Measurements from ENCODE around the gene LYRM1. TPM values are rescaled to one million over a fixed set of nuclear protein-coding genes. Genes with fewer than 3 reads are reported as not detected.

Gene LYRM1
- total RNA-seq, 1 experiment from 2014 or later, result 14.3 TPM

- CTCF ChIA-PET, result no interaction called here
- no peak for DNase-seq (ENCODE audit: low spot score)
- H3K4me1 ChIP-seq (ENCODE audit: insufficient read depth, low read length, poor library complexity, severe bottlenecking), result peaks cover 11% of the 10 kb centered on the region
- intact Hi-C loops (cut with micrococcal nuclease; ENCODE audit: unreplicated experiment), result no loop called here
- no peaks in the 10 kb centered on the region for H3K27me3 ChIP-seq (replicated peaks; ENCODE audit: insufficient read depth, low read depth, low read length, poor library complexity)
- TF ChIP-seq EZH2 (IDR thresholded peaks at IDR 0.05; ENCODE audit: borderline replicate concordance, low read depth, low read length, poor library complexity, severe bottlenecking), result no peak
- no peak for TF ChIP-seq CTCF (conservative IDR thresholded peaks at IDR 0.05; ENCODE audit: low read depth, low read length)
- no peaks in the 10 kb centered on the region for H3K9me3 ChIP-seq (ENCODE audit: low read depth, low read length, poor library complexity, severe bottlenecking)
- no peak overlapping the region for H3K4me3 ChIP-seq (ENCODE audit: low read depth, low read length, poor library complexity, severe bottlenecking)
- no peak overlapping the region for H3K27ac ChIP-seq (ENCODE audit: low read depth, low read length, poor library complexity, severe bottlenecking)
- H3K36me3 ChIP-seq (ENCODE audit: insufficient read depth, low read length, poor library complexity, severe bottlenecking), result no peaks in the 10 kb centered on the region
- POLR2A ChIA-PET (ENCODE audit: low non-redundant PET), result no interaction called here
- BruUV-seq (replicated peaks), result no TSS peak
These were observed 29.3 kb upstream of the LYRM1 start for GRCh38 chr16:20871258-20871657.

- H3K4me1 ChIP-seq (ENCODE audit: insufficient read depth, low read length, poor library complexity, severe bottlenecking), result peaks cover 7% of the 10 kb centered on the region
- H3K9me3 ChIP-seq (ENCODE audit: low read depth, low read length, poor library complexity, severe bottlenecking), result no peaks in the 10 kb centered on the region
- no peak overlapping the region for H3K27ac ChIP-seq (ENCODE audit: low read depth, low read length, poor library complexity, severe bottlenecking)
- intact Hi-C loops (cut with micrococcal nuclease; ENCODE audit: unreplicated experiment), result no loop called here
- no peak overlapping the region for H3K4me3 ChIP-seq (ENCODE audit: low read depth, low read length, poor library complexity, severe bottlenecking)
- CTCF ChIA-PET, result no interaction called here
- H3K36me3 ChIP-seq (ENCODE audit: insufficient read depth, low read length, poor library complexity, severe bottlenecking), result no peaks in the 10 kb centered on the region
- TF ChIP-seq EZH2 (IDR thresholded peaks at IDR 0.05; ENCODE audit: borderline replicate concordance, low read depth, low read length, poor library complexity, severe bottlenecking) (no peak), CTCF (conservative IDR thresholded peaks at IDR 0.05; ENCODE audit: low read depth, low read length) (no peak)
- POLR2A ChIA-PET (ENCODE audit: low non-redundant PET), result no interaction called here
- BruUV-seq (replicated peaks), result no TSS peak
- DNase-seq (ENCODE audit: low spot score), result no peak
- H3K27me3 ChIP-seq (replicated peaks; ENCODE audit: insufficient read depth, low read depth, low read length, poor library complexity), result no peaks in the 10 kb centered on the region
These were observed 28.4 kb upstream of the LYRM1 start for GRCh38 chr16:20871941-20872815.

- intact Hi-C loops (cut with micrococcal nuclease; ENCODE audit: unreplicated experiment), result no loop called here
- Histone ChIP-seq H3K4me1 (ENCODE audit: insufficient read depth, low read length, poor library complexity, severe bottlenecking) (peaks cover 7% of the 10 kb centered on the region), H3K9me3 (ENCODE audit: low read depth, low read length, poor library complexity, severe bottlenecking) (no peaks in the 10 kb centered on the region), H3K36me3 (ENCODE audit: insufficient read depth, low read length, poor library complexity, severe bottlenecking) (no peaks in the 10 kb centered on the region), H3K27ac (ENCODE audit: low read depth, low read length, poor library complexity, severe bottlenecking) (no peak overlapping the region), H3K4me3 (ENCODE audit: low read depth, low read length, poor library complexity, severe bottlenecking) (no peak overlapping the region), H3K27me3 (replicated peaks; ENCODE audit: insufficient read depth, low read depth, low read length, poor library complexity) (no peaks in the 10 kb centered on the region)
- DNase-seq (ENCODE audit: low spot score), result no peak
- ChIA-PET POLR2A (ENCODE audit: low non-redundant PET) (no interaction called here), CTCF (no interaction called here)
- no peak for TF ChIP-seq EZH2 (IDR thresholded peaks at IDR 0.05; ENCODE audit: borderline replicate concordance, low read depth, low read length, poor library complexity, severe bottlenecking)
- TF ChIP-seq CTCF (conservative IDR thresholded peaks at IDR 0.05; ENCODE audit: low read depth, low read length), result no peak
- no TSS peak for BruUV-seq (replicated peaks)
These were observed 27.2 kb upstream of the LYRM1 start for GRCh38 chr16:20873331-20873730.
